Fibroblast of skin of scalp (primary cell): ENCODE data around the gene PTPN3.

Source experiments
- DNase-seq: peaks from one replicate; pipeline ENCODE4 v3.0.0-alpha.2; 2013

Gene PTPN3

DNA sequence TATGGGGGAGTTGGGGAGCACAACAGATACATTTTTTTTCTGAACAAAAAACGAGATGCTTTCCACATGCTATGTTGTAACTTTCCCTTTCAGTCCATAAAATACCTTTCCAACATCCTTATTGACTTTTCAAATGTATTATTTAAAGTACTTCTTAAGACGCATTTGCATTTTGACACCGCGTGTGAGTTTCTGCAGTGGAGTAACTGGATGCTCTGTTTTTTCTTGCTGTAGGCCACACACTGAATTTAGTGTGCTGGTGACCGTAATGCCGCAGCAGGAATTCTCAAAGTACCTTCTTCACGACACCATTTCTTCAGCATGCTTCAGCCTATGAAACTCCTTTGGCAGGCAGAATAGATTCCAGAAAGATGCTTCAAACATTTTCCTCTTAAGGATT lies 163.0 kb downstream of the PTPN3 start:
- no peak for DNase-seq

DNA sequence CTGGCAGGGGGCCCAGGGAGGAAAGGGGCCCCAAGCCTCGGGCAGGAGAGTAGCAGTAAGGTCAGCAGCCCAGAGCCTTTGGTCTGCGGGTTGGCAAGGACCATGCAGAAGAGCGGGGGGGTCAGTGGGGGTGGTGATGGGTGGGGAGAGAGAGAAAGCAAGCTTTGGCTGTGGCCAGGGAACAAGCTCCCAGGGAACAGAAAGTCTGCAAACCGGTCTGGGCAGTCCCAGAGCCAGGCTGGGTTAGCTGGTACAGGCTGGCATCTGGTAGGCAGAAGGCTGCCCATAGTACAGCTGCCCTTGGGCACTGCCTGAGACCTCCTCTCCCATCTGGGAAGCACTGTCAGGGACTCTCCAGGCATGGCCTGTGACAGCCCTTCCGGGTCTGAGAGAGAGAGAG lies 166.8 kb downstream of the PTPN3 start:
- DNase-seq, result no peak

DNA sequence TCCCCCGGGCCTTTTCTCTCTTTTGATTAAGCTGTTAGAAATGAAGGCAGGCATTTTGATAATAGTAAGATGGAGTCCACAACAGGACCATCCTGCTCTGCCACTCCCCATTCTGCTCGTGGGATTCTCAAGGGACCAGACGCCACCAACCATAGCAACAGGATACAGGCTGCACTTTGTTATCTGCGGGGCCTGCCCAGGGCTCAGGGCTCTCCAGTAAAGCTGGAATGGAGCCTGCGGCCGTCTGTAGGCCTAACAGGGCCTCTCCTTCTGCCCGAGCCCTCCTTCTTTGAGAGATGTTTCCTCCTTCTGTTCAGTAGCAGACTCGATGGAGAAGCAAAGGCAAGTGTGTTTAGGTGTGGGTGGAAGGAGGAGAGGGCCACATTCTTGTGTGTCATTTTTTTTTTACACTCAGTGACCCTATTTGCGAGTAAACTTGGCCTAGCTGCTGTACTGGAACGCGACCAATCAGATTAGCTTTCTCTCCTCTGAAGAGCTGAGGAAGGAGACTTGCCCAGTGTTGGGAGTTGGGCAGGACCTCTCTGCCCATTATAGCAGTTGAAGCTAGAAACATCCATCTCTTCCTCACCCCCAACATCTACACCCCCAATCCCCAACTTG lies 168.4 kb downstream of the PTPN3 start:
- DNase-seq, result peak; percentile 21

DNA sequence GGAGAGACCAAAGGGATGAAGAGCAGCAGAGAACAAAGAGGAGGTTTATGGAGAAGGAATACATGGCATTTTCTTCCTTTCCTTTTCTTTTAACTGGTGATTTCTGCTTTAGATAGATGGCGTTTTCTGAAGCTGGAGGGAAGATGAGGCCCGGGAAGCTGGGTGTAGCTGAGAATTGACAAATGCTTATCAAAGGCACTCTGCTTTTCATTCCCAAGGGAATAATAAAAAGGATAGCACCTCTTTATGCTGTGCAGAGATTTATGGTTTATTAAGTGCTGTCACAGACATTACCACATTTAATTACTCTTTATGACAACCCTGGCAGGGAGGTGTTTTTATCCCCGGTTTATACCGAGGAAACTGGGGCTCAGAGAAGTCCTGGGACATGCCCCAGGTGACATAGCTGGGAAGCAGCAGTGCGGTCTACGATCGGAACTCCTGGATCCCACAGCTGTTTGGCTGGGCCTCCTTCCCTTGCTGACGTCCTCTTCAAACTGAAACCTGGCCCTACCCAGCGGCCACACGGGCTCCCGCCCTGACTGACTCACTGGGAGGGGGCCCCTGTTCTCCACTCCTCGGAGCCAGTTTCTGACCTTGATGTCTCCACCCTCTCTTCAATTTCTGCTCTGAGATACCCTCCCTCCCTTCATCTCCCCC lies 169.0 kb downstream of the PTPN3 start:
- DNase-seq, result peak; percentile 32
